Esophagus squamous epithelium (tissue), 4 donors: Measurements from ENCODE around the gene ZCCHC24.

Source experiments
- CTCF ChIP-seq, 6 experiments: fragments of 450-650 bp in 4 of 6; fragments of 200-600 bp in 2 of 6; sonication (generic) in 2 of 6; IDR thresholded peaks; one replicate each; pipeline ENCODE4 v1.5.1; 2016 to 2019; ENCODE audit warnings: antibody characterized with exemption in 6 of 6, mild to moderate bottlenecking in 4 of 6, moderate library complexity in 4 of 6
- POLR2A ChIP-seq, 4 donors: fragments of 450-650 bp; IDR thresholded peaks; one replicate each; pipeline ENCODE4 v1.6.1; 2017; ENCODE audit warnings: antibody characterized with exemption in 4 of 4, mild to moderate bottlenecking in 4 of 4, moderate library complexity in 3 of 4

- no peak for TF ChIP-seq CTCF (IDR thresholded peaks at IDR 0.05)
- TF ChIP-seq POLR2A (IDR thresholded peaks at IDR 0.05): no peak
Observed at GRCh38 chr10:79359816-79360498, 85.5 kb downstream of the ZCCHC24 start.
